OCI-LY1 (cell line): ENCODE data around the gene STAC3.

Experiments
- EZH2 ChIP-seq: fragments of 200-600 bp; sonication (generic), shearing (Covaris generic); IDR thresholded peaks from 2 replicates; pipeline ENCODE4 v1.8.0; 2017; ENCODE audit warnings: borderline replicate concordance, mixed run types, mild to moderate bottlenecking, antibody characterized with exemption, low read length, moderate library complexity, mixed read lengths
- TF ChIP-seq, protein P1 (sequence below): fragments of 200-600 bp; sonication (generic), shearing (Covaris generic); IDR thresholded peaks from 2 replicates; pipeline ENCODE4 v1.5.1; 2017; ENCODE audit warnings: mild to moderate bottlenecking, antibody characterized with exemption, low read length, moderate library complexity, mixed read lengths

DNA sequence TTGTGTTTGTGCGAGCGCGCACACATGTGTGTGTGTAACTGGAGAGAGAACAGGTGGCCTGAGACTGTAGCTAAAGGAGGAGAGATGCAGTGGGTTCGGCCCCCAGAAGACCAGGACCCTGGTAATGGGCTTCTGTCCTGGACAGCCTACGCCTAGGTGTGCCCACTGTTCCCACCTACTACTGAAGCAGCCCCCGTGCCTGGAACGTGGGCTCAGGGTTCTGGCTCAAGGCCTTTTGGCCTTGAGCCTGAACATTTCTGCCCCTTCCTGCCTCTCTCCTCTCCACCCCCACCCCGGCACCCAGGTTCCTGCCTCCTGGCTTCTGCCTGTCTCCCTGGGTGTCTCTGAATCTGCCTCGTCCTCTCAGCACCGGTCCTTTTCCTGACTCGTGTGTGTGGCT, 35.9 kb downstream of the STAC3 start:
- TF ChIP-seq, protein P1, sequence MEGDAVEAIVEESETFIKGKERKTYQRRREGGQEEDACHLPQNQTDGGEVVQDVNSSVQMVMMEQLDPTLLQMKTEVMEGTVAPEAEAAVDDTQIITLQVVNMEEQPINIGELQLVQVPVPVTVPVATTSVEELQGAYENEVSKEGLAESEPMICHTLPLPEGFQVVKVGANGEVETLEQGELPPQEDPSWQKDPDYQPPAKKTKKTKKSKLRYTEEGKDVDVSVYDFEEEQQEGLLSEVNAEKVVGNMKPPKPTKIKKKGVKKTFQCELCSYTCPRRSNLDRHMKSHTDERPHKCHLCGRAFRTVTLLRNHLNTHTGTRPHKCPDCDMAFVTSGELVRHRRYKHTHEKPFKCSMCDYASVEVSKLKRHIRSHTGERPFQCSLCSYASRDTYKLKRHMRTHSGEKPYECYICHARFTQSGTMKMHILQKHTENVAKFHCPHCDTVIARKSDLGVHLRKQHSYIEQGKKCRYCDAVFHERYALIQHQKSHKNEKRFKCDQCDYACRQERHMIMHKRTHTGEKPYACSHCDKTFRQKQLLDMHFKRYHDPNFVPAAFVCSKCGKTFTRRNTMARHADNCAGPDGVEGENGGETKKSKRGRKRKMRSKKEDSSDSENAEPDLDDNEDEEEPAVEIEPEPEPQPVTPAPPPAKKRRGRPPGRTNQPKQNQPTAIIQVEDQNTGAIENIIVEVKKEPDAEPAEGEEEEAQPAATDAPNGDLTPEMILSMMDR = no peak
- no peak for TF ChIP-seq EZH2
